ENCODE results near the gene BCHE. TPM values are rescaled to one million over a fixed set of nuclear protein-coding genes. Genes with fewer than 3 reads are reported as not detected.
A peak's percentile ranks its signal among the peaks of the same experiment; 100 is the strongest.

Gene BCHE
- total RNA-seq, 1 experiment from 2014 or later, result not detected

- no peak for DNase-seq (ENCODE audit: low spot score)
- in situ Hi-C loops (cut with HindIII; ENCODE audit: low sequenced_read_pairs), result no loop called here
Measured at GRCh38 chr3:165759041-165759440, 78.2 kb downstream of the BCHE start.

DNA sequence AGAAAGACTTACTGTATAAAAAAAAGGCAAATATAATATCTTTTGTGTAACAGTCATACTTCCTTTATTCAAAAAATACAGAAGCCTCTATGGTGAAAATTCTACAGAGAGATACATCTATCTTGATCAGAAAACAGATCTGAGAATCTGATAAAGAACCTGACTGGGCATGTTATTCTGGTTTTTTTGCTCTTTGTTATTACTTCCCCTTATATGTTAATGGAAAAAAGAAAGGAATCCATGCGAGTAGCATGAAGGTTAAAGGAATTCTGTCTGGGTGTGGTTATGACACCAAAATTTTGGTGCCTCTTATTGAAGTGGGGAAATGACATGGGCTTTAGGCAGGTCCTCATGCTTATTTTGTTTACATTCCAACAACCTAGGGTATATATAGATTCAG lies 81.7 kb downstream of the BCHE start:
- in situ Hi-C loops (cut with HindIII; ENCODE audit: low sequenced_read_pairs), result no loop called here
- DNase-seq (ENCODE audit: low spot score), result no peak

- DNase-seq (ENCODE audit: low spot score), result no peak
- in situ Hi-C loops (cut with HindIII; ENCODE audit: low sequenced_read_pairs), result no loop called here
Measured at GRCh38 chr3:165754219-165755007, 82.8 kb downstream of the BCHE start.

- DNase-seq (ENCODE audit: low spot score), result peak; percentile 90
- in situ Hi-C loops (cut with HindIII; ENCODE audit: low sequenced_read_pairs), result no loop called here
Measured at GRCh38 chr3:165753560-165753959, 83.7 kb downstream of the BCHE start.

- in situ Hi-C loops (cut with HindIII; ENCODE audit: low sequenced_read_pairs), result no loop called here
- DNase-seq (ENCODE audit: low spot score), result no peak
Measured at GRCh38 chr3:165751637-165752036, 85.6 kb downstream of the BCHE start.

DNA sequence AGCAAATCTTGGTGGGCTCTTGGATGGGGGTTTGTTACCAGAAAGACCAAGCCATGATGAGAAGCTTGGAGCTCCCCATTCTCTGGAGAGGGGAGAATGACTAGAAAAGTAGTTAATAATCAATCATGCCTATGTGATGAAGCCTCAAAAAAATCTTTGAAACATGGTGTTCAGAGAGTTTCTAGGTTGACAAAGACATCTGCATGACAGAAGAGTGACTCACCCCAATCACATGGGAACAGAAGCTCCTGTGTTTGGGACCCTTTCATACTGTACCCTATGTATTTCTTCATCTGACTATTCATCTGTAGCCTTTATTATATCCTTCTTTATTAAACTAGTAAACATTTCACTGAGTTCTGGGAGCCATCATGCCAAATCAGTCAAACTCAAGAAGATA lies 87.4 kb downstream of the BCHE start:
- no peak for DNase-seq (ENCODE audit: low spot score)

DNA sequence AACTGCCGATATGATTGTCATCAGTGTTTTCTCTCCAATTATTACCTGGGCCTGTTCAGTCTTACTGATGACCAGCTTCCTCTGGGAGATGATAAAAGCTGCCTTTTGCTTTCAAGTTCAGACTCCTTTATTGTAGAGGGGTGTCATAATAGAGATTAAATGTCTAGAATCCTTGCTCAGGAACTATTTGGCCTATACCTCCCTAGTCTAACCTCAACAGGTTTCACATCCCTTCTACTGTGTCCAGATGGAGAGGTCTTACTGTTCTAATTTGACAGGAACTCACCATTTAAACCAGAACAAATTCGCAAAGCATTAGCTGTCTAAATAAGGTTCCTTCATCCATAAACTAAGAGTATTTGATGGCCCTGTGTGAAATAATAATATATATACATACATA lies 88.0 kb downstream of the BCHE start:
- in situ Hi-C loops (cut with HindIII; ENCODE audit: low sequenced_read_pairs), result no loop called here
- no peak for DNase-seq (ENCODE audit: low spot score)

More for the DNA sequence above, 87.4 kb downstream of the BCHE start:
- in situ Hi-C loops (cut with HindIII; ENCODE audit: low sequenced_read_pairs), result no loop called here

DNA sequence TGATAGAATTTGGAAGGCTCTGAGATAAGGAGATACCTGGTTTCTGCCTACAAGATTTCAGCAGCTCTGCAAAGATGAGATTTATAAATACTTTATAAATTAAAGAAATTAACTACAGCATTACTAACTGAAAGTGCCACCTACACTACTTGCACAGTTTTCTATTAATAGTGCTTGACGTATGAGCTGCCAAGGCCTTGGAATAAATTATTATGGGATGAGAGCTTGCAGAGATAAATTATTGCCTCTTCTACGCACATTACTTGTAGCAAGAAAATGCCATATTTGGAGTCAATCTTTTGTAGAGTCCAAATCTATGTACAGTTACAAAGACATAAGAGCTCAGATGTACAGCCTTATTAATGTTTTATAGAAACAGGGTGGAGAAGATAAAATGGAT lies 89.1 kb downstream of the BCHE start:
- in situ Hi-C loops (cut with HindIII; ENCODE audit: low sequenced_read_pairs), result no loop called here

DNA sequence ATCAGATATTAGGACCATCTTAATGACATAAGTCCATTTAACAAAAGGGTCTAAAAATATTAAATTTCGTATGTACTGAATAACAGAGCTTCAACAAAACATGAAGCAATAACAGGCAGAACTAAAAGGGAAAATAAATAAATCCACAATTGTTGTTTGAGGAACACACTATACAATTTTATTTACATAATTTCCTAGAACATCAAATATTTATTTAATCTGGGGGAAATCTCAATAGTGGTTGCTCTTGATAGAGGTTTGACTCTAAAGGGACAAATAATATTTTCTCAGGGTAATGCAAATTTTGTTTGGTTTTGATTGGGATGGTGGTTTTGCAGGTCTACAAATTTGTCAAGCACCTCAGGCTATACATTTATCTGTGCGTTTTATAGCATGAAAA lies 90.3 kb downstream of the BCHE start:
- in situ Hi-C loops (cut with HindIII; ENCODE audit: low sequenced_read_pairs), result no loop called here
- no peak for DNase-seq (ENCODE audit: low spot score)

More for the DNA sequence above, 89.1 kb downstream of the BCHE start:
- DNase-seq (ENCODE audit: low spot score), result no peak

GRCh38 chr3:165744025-165744424 lies 93.2 kb downstream of the BCHE start:
- in situ Hi-C loops (cut with HindIII; ENCODE audit: low sequenced_read_pairs), result no loop called here

GRCh38 chr3:165742351-165742750 lies 94.9 kb downstream of the BCHE start:
- in situ Hi-C loops (cut with HindIII; ENCODE audit: low sequenced_read_pairs), result no loop called here
- DNase-seq (ENCODE audit: low spot score), result no peak

More at GRCh38 chr3:165744025-165744424, 93.2 kb downstream of the BCHE start:
- no peak for DNase-seq (ENCODE audit: low spot score)

GRCh38 chr3:165729756-165730155 lies 107.5 kb downstream of the BCHE start:
- in situ Hi-C loops (cut with HindIII; ENCODE audit: low sequenced_read_pairs), result no loop called here
- DNase-seq (ENCODE audit: low spot score), result no peak

- in situ Hi-C loops (cut with HindIII; ENCODE audit: low sequenced_read_pairs), result no loop called here
- no peak for DNase-seq (ENCODE audit: low spot score)
Measured at GRCh38 chr3:165728924-165729323, 108.3 kb downstream of the BCHE start.

GRCh38 chr3:165725296-165725695 lies 111.9 kb downstream of the BCHE start:
- DNase-seq (ENCODE audit: low spot score), result no peak
- in situ Hi-C loops (cut with HindIII; ENCODE audit: low sequenced_read_pairs), result no loop called here
